Measurements from ENCODE around the gene GSE1.

GRCh38 chr16:85578599-85578948, 34.5 kb upstream of the GSE1 start:
- TF ChIP-seq CTCF (IDR thresholded peaks at IDR 0.05) = no peak
- TF ChIP-seq POLR2A (IDR thresholded peaks at IDR 0.05) = no peak
